Germinal center (tissue), 1 donor: ENCODE measurements around the gene U2AF2.

Experiments used
- DNase-seq: peaks from one replicate; pipeline ENCODE4 v3.0.0; 2012; ENCODE audit warnings: mixed read lengths, low spot score

U2AF2 gene

DNA sequence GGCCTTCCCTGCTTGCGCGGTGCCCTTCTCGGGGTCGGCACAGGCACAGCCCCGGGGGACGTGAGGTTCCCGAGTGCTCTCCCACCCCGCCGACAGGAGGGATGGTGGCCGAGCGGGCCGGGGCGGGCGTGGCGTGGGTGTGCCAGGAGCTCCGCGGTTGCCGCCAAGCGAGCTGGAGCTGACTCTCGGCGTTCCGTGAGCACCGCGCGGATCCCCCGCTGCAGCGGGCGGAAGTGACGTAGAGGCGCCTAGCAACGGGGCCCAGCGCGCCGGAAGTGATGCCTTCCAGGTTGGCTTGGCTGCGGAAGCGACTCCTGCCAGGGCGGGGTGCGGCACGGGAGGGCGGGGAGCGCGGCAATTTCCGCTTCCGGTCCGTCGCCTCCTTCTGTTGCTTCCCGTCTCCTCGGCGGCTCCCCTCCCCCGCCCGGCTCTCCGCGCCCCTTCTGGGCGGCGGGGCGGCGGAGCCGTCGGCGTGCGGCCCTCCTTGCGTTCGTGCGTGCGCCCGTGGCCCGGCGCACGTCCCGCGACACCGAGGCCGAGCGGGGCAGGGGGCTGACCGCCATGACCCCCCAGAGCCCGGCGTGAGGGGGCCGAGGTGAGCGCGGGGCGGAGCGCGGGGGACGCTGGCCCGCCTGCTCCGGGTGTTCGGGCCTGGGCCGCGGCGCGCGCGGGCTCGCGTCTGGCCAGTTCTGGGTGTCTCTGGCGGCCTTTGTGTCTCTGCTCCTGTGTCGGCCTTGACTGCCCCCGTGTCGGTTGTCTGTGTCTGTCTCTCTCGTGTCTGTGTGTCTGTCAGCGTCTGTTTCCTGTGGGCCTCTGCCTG lies 20.2 kb downstream of the U2AF2 start, which contains the start of gene EPN1:
Gene EPN1 (plus strand): TSS at position 386 of the 820 bp plus-strand sequence. CDS start 3,402 bp downstream, outside the sequence.
- DNase-seq, result peak; percentile 96

DNA sequence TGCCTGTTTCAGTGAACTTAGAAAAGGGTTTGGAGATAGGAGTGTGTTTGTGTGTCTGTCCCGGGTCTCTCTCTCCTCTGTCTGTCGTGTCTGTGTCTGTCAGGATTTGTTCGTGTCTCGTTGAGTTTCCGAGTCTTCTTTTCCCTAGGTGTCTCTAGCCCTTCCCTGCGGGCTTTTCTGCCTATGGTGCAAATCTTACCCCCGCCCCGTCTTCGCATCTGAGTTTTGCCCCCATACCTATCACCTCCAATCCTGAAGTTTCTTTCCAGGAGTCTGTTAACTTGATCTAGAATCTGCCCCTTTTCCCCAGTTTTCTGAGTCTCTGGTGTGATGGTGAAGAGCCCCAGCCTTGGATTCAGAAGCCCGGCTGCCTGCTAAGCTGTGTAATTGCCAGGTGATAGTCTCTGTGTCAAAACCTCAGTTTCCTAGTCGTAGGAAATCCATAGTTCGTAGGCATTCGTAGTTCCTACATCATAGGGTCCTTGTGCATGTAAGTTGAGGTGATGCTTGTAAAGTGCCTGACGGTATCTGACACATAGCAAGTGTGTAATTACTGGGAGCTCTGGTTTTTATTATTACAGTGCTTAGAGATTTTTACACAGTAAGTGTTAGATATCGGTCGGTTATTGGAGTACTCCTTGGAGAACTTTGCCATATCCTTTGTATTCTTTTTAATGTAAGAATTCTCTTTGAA lies 21.0 kb downstream of the U2AF2 start:
- no peak for DNase-seq

DNA sequence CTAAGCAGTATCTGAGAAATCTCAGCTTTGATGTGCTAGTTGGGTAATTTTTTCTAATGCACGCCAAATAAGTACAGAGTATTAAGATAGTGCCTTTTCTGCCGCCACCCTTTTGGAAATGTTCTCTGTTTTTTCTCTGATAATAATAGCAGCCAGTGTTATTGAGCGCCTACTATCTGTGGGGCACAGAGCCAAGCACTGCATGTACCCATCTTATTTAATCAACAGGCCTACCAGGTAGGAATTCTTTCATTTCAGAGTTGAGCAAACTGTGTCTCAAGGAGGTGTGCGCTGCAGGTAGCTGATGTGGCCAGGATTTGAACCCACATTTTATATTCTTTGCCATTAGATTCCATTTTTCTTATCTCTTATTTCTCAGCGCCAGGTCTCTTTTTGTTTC lies 21.5 kb downstream of the U2AF2 start:
- no peak for DNase-seq

DNA sequence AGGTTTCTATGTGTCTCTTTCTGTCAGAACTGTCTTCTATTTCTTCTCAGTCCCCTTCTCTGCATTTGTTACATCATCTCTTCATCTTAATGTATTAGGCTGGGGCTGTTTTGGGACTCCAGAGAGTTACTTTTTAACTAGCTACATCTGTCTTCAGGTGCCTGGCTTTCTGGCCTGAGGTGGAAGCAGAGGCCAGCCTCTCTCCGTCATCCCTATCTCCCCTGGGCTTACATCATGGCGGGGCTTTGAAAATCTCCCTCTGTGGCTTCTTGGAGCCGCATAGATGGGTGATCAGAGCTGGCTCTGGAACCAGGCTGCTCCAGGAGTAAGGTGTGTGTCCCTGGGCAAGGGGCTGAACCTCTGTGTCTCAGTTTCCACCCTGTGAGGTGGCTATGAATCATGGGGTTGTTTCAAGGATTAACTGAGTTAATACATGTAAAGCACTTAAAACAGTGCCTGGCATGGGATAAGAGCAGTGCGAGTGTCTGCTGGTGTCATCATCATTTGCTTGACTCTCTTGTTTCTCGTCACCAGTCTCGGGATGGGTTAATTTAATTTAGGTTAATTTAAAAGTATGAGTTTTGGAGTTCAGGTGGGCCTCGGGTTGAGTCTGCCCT lies 22.2 kb downstream of the U2AF2 start:
- no peak for DNase-seq

DNA sequence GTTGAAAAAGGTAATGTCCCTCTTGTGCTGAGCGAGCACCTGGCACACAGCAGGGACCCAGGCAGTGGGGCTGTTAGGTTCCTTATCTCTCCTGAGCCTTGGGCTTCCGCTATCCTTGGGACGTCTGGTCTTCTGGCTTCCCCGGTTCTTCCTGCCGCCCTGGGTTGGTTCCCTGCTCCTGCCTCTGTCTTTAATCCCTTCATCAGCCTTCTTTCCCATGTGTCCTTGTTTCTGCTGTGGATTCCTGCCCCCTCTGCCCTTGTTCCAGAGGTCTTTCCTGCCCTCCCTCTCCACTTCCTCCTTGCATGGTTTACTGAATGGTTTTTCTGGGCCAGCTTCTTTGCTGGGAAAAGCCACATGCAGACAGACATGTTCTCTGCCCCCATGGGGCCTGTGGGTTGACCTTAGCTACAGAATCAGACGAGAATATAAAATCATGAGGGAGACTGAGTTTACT lies 22.8 kb downstream of the U2AF2 start:
- DNase-seq, result no peak

DNA sequence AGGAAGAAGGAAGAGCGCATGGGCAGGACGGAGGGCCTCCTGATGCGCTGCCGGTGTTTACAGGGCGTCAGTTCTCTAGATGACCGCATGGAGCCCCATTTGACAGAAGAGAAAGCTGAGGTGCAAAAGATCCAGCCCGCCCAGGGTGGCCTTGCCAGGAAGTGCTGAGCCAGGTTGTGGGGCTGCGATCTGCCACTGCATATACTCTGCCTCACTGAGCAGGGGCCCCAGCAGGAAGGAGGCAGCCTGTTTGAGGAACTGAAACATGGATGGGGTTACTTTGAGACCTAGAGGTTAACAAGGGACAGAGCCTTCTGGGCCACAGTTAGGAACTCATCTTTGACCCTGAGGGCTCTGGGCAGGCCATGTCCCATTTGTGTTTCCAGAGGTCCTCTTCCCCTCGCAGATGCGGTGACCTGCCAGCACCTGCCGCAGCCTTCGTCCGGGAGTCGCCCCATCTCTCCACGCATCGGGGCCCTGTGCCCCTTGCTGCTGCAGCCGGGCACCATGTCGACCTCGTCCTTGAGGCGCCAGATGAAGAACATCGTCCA lies 23.4 kb downstream of the U2AF2 start:
- peak; percentile 84 for DNase-seq

DNA sequence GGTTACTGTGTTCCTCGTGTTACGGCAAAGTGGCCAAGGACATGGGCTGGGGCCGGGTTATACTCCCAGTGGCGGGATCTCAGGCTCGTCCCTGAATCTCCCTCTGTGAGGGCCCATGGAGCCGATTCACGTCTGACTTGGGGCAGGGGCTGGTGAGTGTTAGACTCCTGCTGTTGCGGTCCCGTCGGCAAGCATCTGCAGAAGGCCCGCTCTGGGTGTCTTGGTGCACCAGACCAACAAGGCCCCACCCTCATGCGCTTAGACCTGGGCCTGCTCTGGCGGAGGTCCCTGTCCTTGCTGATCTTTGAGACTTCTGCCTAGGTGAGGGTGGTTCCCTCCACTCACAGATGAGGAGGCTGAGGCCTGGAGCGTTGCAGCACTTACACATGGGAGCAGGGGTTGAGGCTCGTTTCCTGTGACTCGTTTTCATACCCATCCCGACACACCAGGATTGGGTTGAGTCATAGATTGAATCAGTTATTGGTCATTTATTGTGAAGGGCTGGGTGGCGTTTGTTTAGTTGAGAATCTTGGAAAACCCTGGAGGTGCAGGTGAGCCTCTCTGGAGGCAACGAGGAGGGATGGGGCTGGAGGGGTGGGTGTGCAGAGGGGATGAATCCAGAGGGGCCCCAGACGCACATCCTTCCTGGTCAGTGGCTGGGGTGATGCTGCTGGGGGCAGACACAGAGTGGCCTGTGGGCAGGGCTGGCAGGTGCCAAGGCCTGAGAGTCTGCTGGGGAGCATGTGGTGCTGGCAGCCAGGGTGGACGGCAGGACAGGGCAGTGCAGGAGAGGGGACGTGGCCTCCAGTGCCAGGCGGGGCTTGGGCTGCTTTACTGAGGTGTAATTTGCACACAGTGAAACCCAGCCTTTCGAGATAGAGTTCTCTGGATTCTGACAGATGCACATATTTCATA lies 24.8 kb downstream of the U2AF2 start:
- DNase-seq, result no peak

DNA sequence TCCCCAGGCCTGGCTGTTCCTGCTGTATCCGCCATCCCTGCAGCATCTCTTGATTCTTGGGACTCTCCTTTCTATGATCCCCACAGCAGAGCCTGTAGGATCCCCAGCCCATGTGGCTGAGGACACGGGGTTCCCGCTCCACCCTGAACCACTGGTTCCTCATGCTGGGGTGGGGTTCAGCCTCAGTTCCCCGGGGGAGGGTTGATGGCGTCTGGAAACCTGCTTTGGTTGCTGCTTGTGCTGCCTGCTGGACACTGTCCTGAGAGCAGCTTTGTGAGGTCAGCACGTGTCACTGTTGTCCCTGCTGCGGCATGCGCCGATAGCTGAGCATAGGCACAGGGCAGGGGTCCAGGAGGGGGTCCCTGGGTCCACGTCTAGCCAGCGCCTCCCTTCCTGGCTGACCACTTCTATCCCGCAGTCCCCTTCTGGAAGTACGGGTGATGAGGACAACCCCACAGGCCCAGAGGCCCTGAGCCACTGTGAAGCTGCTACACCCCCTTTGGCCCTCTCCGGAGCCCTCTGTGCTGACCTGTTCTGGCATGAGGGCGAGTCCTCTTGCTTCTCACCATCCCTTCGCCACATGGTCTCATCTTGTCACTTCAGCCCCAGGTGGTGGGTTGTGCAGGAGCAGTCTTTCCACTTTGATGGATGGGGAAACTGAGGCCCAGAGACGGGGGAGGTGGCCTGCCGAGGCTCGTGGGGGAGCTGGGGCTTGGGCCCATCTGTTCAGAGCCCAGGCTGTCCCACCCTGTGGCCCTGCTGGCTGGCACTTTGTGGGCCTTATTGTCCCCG lies 25.7 kb downstream of the U2AF2 start:
- DNase-seq, result no peak

DNA sequence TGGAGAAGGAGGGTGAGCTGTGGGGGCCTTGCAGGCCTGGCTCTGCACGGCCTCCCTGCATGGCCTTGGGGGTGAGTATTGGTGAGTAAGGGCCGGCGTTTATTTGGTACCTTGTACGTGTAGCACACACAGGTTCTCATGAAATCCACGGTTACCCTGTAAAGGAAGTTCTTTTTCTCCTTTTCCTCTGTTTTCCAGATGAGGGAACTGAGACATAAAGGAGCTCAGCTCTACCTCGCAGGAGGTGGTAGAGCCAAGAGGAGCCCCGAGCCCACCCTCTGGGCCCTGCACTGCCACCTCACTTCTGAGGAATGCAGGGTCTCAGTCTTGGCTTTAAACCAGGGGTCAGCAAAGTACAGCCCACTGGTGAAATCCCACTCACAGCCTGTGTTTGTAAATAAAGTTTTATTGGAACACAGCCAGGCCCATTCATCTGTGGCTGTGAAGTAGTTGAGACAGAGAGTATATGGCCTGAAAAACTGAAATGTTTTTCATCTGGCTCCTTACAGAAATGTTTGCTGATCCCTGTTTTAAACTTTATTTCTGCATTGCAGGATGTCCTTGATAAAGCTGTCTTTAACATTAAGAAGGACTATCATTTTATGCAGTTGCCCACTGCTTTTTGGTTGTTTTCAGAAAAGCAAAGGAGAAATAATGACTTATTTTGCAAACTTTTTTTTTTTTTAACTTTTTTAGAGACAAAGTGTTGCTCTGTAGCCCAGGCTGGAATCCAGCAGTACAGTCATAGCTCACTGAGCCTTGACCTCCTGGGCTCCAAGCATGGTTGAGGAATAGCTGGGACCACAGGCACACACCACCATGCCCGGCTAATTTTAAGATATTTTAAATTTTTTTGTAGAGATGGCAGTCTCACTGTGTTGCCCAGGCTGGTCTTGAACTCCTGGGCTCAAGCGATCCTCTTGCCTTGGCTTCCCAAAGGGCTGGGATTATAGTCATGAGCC lies 26.6 kb downstream of the U2AF2 start:
- DNase-seq, result no peak

DNA sequence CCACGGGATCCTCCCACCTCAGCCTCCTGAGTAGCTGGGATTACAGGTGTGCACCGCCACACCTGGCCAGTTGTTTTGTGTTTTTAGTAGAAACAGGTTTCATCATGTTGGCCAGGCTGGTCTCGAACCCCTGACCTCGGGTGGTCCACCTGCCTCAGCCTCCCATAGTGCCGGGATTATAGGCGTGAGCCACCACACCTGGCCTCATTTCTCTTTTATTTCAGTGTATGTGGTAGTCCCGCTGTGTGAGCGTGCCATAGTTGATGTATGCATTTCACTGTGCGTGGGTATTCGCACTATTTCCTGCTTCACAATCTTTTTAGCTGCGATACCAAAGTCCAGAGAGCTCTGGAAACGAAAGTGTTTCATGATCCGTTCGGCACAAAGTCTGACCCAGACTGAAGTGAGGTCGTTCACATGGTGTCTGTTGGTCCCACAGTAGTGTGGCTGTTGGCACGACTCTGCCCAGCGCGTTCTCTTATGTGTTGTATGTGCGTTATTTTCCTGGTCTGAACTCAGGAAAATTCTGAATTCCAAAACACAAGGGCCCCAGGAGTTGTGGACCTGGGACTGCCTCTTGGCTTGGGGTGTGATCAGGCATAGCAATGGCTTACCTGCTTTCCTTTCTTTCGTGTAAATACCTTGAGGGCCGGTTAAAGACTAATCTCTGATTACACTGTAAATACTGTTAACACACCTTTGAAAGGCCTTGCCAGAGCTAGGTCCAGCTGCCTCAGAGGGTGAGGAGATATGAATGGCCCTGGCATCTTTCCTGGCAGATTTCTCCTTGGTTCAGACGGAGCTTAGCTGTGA lies 28.8 kb downstream of the U2AF2 start:
- DNase-seq, result no peak

DNA sequence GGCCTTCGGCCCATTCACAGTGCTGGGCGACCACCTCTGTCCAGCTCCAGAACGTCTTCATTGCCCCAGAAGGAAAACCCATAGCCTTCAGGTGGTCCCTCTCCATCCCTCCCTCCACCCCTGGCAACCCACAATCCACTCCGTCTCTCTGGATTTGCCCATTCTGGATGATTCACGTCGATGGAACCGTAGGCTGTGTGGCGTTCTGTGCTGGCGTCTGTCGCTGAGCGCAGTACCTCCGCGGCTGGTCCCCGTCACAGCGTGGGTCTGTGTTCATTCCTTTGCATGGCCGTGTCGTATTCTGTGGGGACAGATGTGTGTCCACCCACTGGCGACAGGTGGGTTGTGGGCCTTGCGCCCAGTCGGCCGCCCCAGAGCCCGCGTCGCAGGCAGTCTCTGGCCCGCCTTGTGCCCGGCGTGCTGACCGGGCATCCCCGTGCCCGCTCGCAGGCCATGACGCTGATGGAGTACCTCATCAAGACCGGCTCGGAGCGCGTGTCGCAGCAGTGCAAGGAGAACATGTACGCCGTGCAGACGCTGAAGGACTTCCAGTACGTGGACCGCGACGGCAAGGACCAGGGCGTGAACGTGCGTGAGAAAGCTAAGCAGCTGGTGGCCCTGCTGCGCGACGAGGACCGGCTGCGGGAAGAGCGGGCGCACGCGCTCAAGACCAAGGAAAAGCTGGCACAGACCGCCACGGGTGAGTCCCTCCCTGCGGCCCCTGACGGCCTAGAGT lies 30.3 kb downstream of the U2AF2 start:
- no peak for DNase-seq

DNA sequence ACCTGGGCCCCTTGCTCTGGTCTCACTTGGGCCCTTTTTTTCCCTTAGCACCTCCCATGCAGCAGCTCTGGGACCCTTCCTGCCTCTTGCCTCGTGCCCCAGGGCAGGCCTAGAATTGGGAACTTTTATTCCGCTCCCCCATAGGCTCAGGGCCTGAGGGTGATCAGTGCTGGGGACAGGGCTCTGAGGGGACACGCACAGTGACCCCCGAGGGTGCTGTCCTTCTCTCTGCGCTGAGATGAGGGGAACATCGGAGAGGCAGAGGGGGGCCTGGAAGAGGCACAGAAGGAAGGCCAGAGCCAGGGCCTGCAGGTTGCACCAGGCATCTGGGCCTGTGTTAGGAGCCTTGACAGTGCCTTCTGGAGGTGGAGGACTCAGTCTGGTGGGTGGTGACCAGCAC lies 30.9 kb downstream of the U2AF2 start:
- DNase-seq, result no peak

DNA sequence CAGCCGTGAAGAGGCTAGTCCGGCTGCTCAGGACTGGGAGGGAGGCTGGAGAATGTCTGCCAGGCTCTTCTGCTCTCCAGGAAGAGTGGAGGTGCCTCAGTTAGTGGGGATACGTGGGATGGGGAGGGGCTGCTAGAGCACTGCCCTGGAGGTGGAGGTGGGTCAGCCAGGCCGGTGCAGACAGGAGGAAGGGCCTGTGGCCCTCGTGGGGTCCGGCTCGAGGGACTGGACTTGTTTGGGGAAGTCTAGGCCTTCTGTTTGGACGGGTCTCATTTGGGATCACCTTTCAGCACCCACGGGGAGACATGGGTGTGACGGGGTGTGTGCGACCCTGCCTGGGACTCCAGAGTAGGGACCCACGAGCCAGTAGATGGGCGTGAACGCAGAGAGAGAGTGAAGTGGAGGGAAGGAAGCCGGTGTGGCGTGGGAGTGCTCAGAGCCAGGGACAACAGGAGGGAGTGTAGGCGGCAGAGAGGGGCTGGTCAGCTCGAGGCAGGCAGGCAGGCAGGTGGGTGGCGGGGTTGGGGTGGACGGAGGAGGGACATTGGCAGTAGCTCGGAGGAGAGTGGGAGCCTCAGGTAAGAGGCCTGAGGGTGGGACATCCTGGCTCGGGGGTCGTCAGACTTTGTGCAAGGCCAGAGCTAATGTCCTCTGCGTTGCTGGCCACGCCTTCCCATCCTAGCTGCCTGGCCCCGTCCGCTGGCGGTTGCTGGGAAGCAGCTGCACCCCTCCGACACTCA lies 31.6 kb downstream of the U2AF2 start:
- DNase-seq, result no peak

DNA sequence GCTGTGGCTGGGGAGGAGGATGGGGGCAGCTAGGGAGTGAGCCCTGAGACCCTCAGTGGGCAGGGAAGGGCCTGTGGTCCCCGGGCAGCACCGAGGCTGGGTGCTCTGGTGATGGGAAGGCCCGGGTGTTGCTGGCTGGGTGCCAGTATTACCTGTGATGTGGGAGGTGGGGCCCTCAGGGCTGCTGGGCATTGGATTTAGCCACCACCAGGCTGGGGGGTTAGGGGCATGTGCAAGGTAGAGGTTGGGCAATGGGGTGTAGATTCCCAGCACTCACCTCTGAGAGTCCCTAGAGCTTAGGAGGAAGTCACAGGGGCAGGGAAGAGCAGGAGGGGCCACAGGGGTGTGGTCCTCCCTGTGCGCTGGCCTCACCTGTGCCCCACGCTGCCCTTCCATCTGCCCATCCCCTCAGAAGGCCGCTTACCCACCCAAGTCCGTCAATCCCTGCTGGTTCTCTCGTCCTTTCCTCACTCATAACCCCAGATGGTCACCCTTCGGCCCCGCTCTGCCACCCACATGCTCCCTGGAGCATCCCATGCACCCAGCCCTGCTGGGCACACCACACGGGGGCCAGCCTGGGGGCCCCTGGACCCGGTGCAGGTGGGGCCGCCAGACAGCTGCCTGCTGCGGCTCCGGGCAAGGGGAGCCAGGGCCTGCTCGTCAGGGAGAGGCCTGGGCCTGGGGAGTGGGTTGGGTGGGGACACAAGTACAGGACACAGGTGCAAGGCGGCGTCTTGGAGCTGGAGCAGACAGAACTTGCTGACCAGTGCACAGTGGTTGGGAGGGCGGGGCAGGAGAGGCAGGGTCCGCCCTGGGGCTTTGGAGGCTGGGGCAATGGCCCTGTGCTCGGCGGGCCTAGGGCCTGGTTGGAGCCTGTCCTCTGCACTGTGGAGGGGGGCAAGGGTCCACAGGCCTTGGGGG lies 32.7 kb downstream of the U2AF2 start:
- DNase-seq, result no peak

DNA sequence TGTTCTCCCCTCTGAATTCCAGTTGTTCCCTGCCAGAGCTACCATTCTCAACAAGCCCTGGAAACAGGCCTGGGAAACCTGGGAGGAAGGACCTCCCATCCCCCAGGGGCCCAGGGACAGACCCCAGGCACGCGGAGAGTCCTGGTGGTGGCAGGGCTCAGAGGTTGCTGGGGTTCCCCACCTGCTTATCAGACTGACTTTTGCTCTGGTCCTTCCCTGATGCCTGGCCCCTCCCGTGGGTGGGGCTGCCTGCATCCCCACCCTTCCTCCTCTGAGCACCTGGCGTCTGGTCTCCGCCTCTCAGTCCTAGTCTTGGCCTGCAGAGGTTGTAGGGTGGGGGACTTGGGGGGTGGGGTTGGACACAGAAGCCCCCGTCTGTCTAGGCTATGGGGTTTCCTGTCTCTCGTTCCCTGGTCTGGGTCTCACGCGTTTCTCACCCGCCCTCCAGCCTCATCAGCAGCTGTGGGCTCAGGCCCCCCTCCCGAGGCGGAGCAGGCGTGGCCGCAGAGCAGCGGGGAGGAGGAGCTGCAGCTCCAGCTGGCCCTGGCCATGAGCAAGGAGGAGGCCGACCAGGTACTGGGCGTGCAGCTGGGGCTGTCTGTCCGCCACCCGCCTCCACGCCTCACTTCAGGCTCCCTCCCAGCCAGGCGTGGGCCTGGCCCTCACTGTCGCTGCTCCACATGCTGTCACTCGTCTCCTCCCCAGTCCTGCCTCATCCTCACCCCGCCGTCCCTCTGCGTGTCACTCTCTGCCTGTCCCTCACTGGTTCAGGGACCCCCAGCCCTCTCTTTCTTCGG lies 33.8 kb downstream of the U2AF2 start:
- DNase-seq, result no peak
